Muscle of leg (tissue), 11 donors: ENCODE data around the gene TMEM106B. TPM values are rescaled to one million over a fixed set of nuclear protein-coding genes. Genes with fewer than 3 reads are reported as not detected.
A peak's percentile ranks its signal among the peaks of the same experiment; 100 is the strongest.

Experiments
- DNase-seq: peaks from one replicate; pipeline ENCODE4 v3.0.0; 2013
- H3K27ac ChIP-seq: one replicate; pipeline ENCODE4 v1.5.1; 2013; ENCODE audit warnings: mild to moderate bottlenecking, low read length, control low read depth
- H3K27me3 ChIP-seq: one replicate; pipeline ENCODE4 v1.6.1; 2013; ENCODE audit warnings: low read length; ENCODE audit not compliant: control insufficient read depth, insufficient read depth
- H3K36me3 ChIP-seq: one replicate; pipeline ENCODE4 v1.6.1; 2013; ENCODE audit warnings: low read length; ENCODE audit not compliant: control insufficient read depth, insufficient read depth
- H3K4me1 ChIP-seq: one replicate; pipeline ENCODE4 v1.6.1; 2013; ENCODE audit warnings: low read length; ENCODE audit not compliant: control insufficient read depth, insufficient read depth
- H3K4me3 ChIP-seq: one replicate; pipeline ENCODE4 v1.5.1; 2013; ENCODE audit warnings: low read length, control low read depth
- H3K9me3 ChIP-seq: replicated peaks from 2 replicates; pipeline ENCODE4 v1.6.1; 2013; ENCODE audit warnings: low read depth, low read length; ENCODE audit not compliant: control insufficient read depth
- WGBS: methylation state at CpG from one replicate; pipeline ENCODE4 v1.1.5; 2013; ENCODE audit warnings: missing lambda C conversion rate; ENCODE audit not compliant: insufficient coverage; 5-methylcytosine and 5-hydroxymethylcytosine counted together
- polyA plus RNA-seq, 8 donors: library from polyadenylated mRNA; unstranded; fragments of 120-200 nt; gene quantifications; one replicate each; pipeline versions ENCODE4 v1.2.1 to v1.2.3, GENCODE V29; 2013; ENCODE audit warnings: inconsistent platforms in 1 of 8, low replicate concordance in 1 of 8; ENCODE audit not compliant: insufficient read length in 8 of 8, insufficient read depth in 1 of 8
- total RNA-seq: library from RNA; stranded (reverse); fragments of 120-200 nt; gene quantifications from one replicate; pipeline ENCODE4 v1.2.4, GENCODE V29; 2013

TMEM106B gene
- total and polyA plus RNA-seq, 9 donors = 21.0 to 39.9 (median 32.9) TPM

- no peak for DNase-seq
- no peaks in the 10 kb centered on the region for H3K27me3 ChIP-seq
- no peaks in the 10 kb centered on the region for H3K4me1 ChIP-seq
- no peak overlapping the region for H3K4me3 ChIP-seq
- 29% methylated on average over 2 of the region's 3 CpGs for WGBS
- no peaks in the 10 kb centered on the region for H3K9me3 ChIP-seq
- H3K36me3 ChIP-seq = no peaks in the 10 kb centered on the region
- no peak overlapping the region for H3K27ac ChIP-seq
Observed at GRCh38 chr7:12244129-12244528, 33.0 kb downstream of the TMEM106B start.

DNA sequence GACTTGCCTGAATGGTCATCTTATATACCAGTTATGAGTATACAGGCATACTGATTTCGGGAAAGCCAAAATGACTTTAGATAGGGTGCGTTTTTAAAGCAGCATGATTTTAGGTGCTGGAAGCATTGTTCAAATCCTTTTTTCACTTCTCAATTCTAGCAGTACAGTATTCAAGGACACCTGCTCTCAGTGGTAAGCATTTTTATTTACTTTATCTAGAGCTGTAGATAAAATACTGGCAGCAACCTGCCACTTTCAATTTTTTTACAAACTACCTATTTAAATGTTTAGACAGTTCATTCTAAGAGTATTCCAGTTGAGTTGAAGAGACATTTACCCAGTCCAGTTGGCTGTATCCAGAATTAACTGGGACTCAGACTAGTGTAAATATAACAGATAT, 33.6 kb downstream of the TMEM106B start:
- Histone ChIP-seq H3K36me3 (no peaks in the 10 kb centered on the region), H3K9me3 (no peaks in the 10 kb centered on the region), H3K27me3 (no peaks in the 10 kb centered on the region), H3K4me1 (no peaks in the 10 kb centered on the region), H3K27ac (no peak overlapping the region), H3K4me3 (no peak overlapping the region)
- DNase-seq = no peak
- no CpG with 5 or more reads among the region's 2 CpGs for WGBS

DNA sequence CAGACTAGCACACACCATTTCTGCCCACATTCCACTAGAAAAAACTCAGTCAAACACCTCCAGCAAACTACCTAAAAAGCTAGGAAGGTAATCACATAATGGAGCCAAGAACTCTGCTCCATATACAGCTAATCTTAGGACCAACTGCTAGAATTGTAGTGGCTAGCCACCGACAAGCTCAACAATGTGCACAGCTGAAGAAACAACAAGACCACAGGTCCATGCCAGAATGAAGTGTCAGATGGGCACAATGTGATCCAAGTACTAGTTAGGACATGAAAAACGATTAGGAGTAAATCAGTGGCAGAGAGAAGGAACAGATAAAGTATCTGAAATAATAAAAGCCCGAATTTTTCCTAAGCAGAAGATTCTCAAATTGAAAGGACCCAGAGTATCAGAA, 38.6 kb downstream of the TMEM106B start:
- Histone ChIP-seq H3K27me3 (no peaks in the 10 kb centered on the region), H3K36me3 (no peaks in the 10 kb centered on the region), H3K9me3 (no peaks in the 10 kb centered on the region), H3K4me3 (no peak overlapping the region), H3K27ac (no peak overlapping the region), H3K4me1 (no peaks in the 10 kb centered on the region)
- no peak for DNase-seq
- WGBS = 83% methylated on average over 1 of the region's 3 CpGs

DNA sequence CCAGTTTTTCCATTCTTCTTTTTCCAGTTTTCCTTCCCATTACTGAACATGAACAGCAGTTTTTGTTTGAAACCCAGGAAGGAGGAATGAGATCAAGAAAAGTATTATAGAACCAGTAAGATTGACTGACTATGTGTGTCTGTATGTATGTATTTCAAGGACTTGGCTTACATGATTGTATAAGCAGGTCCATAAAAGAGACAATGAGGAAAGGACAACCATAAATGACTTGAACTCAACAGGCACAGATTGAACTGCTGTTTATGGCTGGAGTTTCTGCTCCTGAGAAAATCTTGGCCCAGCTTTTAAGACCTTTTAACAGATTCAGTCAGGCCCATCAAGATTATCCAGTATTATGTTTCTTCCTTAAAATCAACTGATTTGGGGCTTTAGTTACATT, 39.1 kb downstream of the TMEM106B start:
- Histone ChIP-seq H3K36me3 (no peaks in the 10 kb centered on the region), H3K27ac (no peak overlapping the region), H3K4me1 (no peaks in the 10 kb centered on the region), H3K27me3 (no peaks in the 10 kb centered on the region), H3K4me3 (no peak overlapping the region), H3K9me3 (no peaks in the 10 kb centered on the region)
- no peak for DNase-seq

- Histone ChIP-seq H3K9me3 (no peaks in the 10 kb centered on the region), H3K27me3 (no peaks in the 10 kb centered on the region), H3K4me1 (no peaks in the 10 kb centered on the region), H3K4me3 (no peak overlapping the region), H3K36me3 (no peaks in the 10 kb centered on the region), H3K27ac (no peak overlapping the region)
- no peak for DNase-seq
- no CpG with 5 or more reads among the region's 2 CpGs for WGBS
Observed at GRCh38 chr7:12256090-12256489, 45.0 kb downstream of the TMEM106B start.

DNA sequence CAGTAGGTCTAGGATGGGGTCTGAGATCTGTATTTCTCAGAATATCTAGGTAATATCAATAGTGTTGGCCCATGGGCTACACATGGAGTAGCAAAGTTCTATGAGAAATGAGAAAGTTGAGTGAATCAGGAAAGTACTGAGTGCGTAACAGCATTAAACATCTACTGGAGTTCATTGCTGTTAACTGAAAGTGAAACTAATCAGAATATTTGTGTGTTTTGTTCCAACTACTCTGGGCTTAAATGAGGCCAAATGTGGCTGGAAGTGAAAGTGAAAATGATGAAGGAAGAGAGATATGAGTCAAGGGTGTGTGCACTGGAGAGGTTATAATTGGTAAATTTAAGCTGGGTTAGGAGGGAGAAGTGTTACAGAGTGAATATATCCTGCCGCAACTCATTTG, 46.5 kb downstream of the TMEM106B start:
- Histone ChIP-seq H3K27me3 (no peaks in the 10 kb centered on the region), H3K36me3 (no peaks in the 10 kb centered on the region), H3K9me3 (no peaks in the 10 kb centered on the region), H3K27ac (no peak overlapping the region), H3K4me3 (no peak overlapping the region), H3K4me1 (no peaks in the 10 kb centered on the region)
- 70% methylated on average over 1 of the region's 2 CpGs for WGBS
- DNase-seq = peak; percentile 48

DNA sequence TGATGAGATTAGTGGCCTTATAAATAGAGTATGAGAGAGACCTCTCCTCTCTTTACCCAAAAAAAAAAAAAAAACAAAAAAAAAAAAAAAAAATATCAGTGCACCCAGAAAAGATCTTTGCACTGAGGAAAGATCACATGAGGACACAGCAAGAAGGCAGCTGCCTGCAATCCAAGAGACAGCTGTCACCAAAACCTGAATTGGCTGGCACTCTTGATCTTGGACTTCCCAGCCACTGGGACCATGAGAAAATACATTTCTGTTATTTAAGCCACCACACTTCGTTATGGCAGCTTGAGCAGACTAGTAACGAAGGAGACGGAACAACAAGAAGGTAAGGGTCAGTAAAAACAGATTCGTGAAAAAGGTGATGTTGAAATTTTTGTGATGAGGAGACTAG, 47.0 kb downstream of the TMEM106B start:
- no peak for DNase-seq
- 100% methylated on average over 3 of the region's 4 CpGs for WGBS
- Histone ChIP-seq H3K27ac (no peak overlapping the region), H3K27me3 (no peaks in the 10 kb centered on the region), H3K4me3 (no peak overlapping the region), H3K9me3 (no peaks in the 10 kb centered on the region), H3K36me3 (no peaks in the 10 kb centered on the region), H3K4me1 (no peaks in the 10 kb centered on the region)

- DNase-seq = no peak
- Histone ChIP-seq H3K4me3 (no peak overlapping the region), H3K27me3 (no peaks in the 10 kb centered on the region), H3K36me3 (no peaks in the 10 kb centered on the region), H3K4me1 (no peaks in the 10 kb centered on the region), H3K9me3 (no peaks in the 10 kb centered on the region), H3K27ac (no peak overlapping the region)
- no CpG with 5 or more reads among the region's 1 CpG for WGBS
Observed at GRCh38 chr7:12267542-12267941, 56.4 kb downstream of the TMEM106B start.

DNA sequence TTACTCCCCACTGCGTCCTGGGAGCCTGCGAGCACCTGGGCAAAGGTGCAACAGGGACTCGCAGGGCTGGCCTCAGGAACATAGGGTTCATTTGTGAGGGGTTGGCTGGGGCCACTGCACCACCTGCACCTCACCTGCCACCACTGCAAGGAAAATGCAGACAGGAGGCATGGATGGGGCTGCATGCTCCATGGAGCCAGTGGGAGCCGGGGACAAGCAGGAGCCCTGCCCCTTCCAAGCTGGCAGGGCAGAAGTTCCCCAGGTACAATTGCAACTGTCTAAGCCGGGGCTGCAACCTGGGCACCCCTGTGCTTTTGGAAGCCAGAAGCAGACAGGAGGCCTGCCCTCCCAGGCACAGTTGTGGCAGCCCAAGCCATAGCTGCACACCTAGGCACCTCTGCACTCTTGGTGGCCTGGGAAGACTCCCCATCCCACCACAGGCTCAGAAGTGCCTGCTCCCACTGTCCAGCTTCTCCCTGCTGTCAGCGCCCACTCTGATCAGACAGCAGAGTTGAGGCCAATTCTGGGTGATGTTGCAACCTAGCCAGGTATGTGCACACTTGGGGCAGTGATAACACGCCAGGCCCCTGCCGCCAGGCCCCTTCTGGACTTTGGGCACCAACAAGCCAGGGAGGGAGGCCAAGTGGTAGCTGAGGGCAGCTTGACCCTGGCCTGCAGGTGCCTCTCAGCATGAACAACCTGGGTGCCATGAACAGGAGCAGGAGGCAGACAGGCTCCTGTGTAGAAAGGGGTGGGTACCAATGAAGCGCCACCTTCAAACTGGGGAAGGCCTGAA, 58.2 kb downstream of the TMEM106B start:
- Histone ChIP-seq H3K4me1 (no peaks in the 10 kb centered on the region), H3K36me3 (no peaks in the 10 kb centered on the region), H3K4me3 (no peak overlapping the region), H3K9me3 (no peaks in the 10 kb centered on the region), H3K27me3 (no peaks in the 10 kb centered on the region), H3K27ac (no peak overlapping the region)
- DNase-seq = no peak
- 94% methylated on average over 7 of the region's 9 CpGs for WGBS

DNA sequence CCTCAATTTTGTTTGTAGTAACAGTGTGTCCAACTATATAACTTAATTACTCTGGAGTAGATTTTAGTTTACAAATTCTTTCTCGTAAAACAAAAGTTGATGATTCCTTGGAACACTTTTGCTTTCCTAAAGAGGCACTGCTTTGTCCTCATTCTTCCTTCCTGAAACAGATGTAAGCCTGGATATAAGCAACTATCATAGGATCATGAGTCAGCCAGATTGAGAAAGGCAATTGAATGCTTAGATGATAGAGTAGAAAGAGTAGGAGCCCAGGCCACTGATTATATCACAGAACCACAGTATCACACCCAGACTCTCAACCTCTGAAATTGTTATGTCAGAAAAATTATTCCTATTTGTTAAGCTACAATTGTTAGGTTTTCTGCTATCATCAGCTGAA, 69.9 kb downstream of the TMEM106B start:
- Histone ChIP-seq H3K36me3 (no peaks in the 10 kb centered on the region), H3K9me3 (no peaks in the 10 kb centered on the region), H3K4me1 (no peaks in the 10 kb centered on the region), H3K4me3 (no peak overlapping the region), H3K27ac (no peak overlapping the region), H3K27me3 (no peaks in the 10 kb centered on the region)
- no peak for DNase-seq
- no CpG with 5 or more reads among the region's 1 CpG for WGBS

DNA sequence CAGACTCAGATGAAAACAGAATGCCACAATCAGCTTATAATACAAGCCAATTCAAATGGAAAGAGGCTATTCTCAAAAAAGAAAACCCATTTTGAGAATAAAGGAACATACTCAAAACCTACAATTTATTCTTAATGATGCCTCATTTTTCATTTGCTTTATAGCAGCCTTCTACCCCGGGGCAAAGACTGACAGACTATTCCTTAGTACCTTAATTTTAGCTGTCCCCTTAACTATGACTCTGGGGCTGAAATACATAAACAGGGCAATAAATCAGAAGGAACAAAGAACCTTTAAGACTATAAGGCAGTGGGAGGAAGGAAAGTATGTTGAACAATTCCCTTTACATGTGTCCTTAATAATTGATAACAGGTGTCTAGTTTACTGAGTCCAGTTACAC, 76.8 kb downstream of the TMEM106B start:
- peak; percentile 4 for DNase-seq
- peaks cover 19% of the 10 kb centered on the region for H3K9me3 ChIP-seq
- WGBS = 20% methylated on average over 1 of the region's 1 CpG

More for the DNA sequence above, 76.8 kb downstream of the TMEM106B start:
- H3K36me3 ChIP-seq = no peaks in the 10 kb centered on the region
- no peak overlapping the region for H3K4me3 ChIP-seq
- H3K4me1 ChIP-seq = no peaks in the 10 kb centered on the region
- no peaks in the 10 kb centered on the region for H3K27me3 ChIP-seq
- no peak overlapping the region for H3K27ac ChIP-seq
